GM21367 (cell line): ENCODE measurements around the gene GOPC.

Experiments
- ATAC-seq: cut with Tn5 transposase; IDR thresholded peaks from one replicate; pipeline ENCODE4 v1.9.1; 2021; ENCODE audit not compliant: unreplicated experiment

Gene GOPC

GRCh38 chr6:117550078-117550600, 52.2 kb downstream of the GOPC start:
- ATAC-seq = no peak

- ATAC-seq = no peak
Observed at GRCh38 chr6:117549611-117550010, 52.7 kb downstream of the GOPC start.

DNA sequence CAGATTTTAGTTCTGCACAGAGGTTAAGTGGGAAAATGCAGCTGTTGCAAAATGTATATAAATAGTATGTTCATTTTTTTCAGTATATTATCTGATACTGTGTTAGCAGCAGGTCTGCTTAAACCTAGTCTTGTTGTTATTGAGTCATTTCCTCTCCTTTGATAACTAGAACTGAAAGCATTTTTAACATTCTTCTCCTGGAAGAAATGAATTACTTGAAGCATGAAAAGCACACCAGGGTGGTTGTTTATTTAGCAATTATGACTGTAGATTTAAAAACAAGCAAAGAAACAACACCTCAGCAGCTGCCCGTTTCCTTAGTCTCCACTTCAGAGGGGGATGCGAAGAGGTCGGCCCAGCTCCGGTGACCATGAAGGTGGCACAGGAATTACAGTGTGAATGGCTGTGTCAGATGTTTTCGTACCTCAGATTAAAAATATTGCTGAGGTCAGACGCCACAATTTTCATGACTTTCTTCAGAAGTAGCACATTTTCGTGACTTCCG, 53.5 kb downstream of the GOPC start:
- ATAC-seq = no peak

DNA sequence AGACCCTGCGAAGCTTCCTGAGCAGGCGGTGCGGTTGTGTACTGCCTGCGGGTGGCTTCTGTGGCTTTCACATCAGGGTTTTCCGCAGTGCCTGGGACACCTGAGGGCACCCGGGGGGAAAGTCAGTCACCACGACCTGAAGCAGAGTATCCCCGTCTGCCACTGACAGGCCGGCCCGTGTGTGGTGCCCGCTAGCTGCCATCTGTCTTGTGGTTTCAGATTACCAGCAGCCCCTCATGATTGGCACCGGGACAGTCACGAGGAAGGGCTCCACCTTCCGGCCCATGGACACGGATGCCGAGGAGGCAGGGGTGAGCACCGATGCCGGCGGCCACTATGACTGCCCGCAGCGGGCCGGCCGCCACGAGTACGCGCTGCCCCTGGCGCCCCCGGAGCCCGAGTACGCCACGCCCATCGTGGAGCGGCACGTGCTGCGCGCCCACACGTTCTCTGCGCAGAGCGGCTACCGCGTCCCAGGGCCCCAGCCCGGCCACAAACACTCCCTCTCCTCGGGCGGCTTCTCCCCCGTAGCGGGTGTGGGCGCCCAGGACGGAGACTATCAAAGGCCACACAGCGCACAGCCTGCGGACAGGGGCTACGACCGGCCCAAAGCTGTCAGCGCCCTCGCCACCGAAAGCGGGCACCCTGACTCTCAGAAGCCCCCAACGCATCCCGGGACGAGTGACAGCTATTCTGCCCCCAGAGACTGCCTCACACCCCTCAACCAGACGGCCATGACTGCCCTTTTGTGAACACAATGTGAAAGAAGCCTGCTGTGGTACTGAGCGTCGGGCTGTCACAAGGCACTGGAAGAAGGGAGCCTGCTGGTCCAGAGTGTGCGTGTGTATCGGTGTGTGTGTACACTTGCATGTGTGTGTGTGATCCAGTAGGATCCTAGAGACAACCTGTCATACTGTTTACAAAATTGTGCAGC, 54.4 kb downstream of the GOPC start:
- ATAC-seq = peak; percentile 67

- ATAC-seq = no peak
Observed at GRCh38 chr6:117546674-117547073, 55.6 kb downstream of the GOPC start.

DNA sequence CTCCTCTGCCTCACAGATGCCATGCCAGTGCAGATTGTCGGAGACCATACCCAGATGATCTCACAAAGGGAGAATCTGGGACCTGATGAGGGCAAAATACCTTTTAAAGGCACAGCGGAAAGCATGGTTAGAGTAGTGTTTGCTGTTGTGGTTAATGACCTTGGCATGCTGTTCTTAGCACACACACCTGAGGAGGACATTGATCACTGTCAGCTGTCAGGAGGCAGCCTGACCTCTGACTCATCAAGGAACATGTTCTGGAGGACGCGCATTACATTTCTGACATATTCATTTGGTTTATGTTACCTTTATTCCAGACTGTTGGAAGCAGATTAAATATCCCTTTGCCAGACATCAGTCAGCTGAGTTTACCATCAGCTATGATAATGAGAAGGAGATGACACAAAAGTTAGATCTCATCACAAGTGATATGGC, 57.1 kb downstream of the GOPC start:
- ATAC-seq = no peak

DNA sequence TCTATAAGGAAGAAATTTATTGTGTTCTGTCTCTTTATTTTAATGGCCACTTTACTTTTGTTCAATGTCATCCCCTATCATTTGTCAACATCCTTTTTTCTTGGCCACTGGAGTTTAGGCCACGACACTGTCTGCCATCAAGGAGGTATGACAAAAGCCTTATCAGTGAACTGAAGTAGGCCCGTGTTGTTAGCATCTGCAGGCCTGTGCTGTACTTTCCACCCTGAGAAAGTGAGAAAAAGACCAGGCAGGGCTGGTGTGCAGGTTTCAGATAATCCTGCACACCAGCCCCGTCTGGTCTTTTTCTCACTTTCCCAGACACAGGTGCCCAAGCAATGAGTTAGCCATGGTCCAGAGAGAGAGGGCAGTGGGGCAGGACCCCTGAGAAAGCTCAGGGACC, 57.6 kb downstream of the GOPC start:
- no peak for ATAC-seq

DNA sequence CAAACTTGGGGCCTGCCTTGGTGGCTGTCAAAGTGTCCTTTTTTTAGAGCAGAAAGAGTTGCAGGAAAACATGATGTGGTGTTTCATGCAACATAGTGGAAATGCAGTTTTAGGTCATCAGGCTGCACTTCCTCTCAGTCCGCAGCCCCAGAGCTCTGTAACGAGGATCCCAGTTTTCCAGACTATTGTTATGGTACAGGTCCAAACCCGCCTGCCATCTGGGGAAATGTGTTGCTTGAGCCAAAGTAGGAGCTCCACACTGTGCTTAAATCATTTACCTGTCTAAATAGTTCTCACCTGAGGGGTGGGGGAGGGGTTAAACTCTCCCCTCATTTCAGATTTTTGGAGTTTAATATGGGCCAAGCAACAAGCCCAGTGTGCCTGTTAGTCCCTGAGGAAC, 59.8 kb downstream of the GOPC start:
- ATAC-seq = no peak

DNA sequence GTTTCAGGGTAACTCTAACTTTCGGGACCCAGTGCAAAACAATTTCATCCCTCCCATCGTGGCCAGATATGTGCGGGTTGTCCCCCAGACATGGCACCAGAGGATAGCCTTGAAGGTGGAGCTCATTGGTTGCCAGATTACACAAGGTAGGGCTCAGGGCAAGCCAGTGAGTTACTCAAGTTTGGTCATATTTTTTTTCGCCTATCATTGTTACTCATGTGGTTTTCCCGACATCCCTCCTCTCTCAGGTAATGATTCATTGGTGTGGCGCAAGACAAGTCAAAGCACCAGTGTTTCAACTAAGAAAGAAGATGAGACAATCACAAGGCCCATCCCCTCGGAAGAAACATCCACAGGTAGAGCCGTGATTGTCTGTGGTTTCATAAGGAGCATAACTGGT, 61.6 kb downstream of the GOPC start:
- ATAC-seq = no peak

DNA sequence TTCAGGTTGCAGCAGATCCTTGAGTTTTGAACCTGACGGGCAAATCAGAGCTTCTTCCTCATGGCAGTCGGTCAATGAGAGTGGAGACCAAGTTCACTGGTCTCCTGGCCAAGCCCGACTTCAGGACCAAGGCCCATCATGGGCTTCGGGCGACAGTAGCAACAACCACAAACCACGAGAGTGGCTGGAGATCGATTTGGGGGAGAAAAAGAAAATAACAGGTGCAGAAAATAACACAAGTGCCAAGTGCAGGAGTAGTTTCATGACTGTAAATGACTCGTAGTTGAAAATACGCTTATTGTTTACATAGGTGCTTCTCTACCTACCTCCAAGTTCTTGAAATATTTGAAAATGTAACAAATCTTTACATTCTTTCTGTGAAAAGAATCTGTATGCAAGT, 63.7 kb downstream of the GOPC start:
- no peak for ATAC-seq

GRCh38 chr6:117536317-117536716, 66.0 kb downstream of the GOPC start:
- ATAC-seq = no peak

DNA sequence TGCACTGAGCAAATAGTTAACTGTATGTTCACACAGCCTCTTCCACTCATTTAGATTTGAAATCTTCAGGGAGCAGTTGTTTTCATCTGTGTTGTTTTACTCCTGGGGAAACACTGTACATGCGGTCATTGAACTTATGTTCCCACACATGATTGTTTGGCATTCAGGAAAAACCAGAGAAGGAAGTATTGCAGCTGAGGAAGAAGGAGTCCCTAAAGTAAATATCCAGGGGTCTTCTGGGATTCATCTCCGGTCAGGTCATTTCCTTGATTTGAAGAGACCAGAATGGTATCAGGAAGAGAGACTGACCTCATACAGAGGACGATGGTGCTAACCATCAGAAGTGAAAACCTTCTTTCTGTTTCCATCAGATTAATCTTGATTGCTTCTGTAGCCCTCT, 67.3 kb downstream of the GOPC start:
- no peak for ATAC-seq

DNA sequence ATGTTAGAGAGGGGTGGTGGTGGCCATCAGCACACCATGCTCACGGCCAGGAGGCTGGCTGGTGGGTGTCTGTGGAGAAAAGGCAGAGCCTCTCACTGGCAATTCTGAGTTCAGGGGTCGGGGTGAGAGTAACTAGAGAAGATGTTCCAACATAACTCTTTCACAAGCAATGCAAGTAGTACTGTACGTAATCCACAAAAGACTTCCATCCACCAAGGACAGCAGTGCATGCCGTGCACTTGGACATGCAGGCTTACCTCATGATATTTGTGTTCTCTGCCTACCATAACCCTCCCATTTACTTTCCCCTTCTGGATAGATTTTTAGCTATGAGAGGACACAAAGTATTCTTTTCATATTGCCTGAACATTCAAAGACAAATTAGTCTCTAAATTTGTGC, 68.5 kb downstream of the GOPC start:
- no peak for ATAC-seq

- ATAC-seq = no peak
Observed at GRCh38 chr6:117531809-117532725, 70.2 kb downstream of the GOPC start.

DNA sequence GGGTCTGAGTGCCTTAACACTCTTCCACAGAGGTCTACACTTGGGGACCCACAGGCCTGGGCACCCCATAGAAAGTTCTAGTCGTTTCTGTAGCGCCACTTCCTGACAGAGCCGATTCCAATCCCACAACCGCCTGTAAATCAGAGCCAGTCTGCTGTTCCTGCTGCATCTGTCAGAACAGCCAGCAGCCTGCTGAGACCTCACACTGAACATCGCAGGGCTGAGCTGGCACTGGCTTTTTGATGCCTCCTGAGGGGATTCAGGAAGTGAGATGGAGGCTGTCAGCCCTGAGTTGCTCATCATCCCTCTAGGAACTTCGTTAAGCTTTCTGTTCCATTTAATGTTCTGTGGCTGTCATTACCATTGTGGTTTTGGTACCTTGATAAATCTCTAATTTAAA, 71.0 kb downstream of the GOPC start:
- no peak for ATAC-seq

DNA sequence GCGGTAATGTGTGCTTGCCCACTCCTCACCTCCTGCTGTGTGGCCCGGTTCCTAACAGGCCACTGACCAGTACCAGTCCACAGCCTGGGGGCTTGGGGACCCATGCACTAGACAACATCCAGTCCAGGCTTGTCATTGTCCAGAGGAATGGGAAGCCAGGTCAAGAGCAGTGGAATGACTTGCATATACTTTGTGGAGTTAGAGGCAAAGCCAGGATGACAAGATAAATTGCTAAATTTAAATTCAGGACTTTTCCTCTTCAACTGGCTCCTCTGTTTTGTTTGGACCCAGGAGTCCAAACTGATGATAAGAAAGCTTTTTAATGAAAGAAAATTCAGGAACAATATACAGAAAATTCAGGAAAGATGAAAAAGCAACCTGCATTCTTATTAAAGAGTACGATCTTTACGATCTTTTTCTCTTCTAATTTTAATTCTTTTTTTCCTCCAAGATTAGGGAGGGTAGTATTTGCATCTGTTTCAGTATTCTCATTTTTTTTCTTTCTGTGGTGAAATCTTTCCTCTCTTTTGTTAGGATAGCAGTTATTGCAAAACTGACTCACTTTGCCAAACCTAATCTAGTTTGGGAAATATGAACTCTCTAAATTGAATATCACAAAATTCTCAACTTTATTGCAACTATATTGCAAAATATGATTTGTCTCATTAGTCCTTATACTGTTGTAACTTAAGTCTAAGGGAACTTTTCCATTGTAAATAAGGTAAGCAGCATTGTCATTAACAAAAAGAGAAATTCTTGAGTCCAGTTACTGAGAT, 71.7 kb downstream of the GOPC start:
- ATAC-seq = no peak

DNA sequence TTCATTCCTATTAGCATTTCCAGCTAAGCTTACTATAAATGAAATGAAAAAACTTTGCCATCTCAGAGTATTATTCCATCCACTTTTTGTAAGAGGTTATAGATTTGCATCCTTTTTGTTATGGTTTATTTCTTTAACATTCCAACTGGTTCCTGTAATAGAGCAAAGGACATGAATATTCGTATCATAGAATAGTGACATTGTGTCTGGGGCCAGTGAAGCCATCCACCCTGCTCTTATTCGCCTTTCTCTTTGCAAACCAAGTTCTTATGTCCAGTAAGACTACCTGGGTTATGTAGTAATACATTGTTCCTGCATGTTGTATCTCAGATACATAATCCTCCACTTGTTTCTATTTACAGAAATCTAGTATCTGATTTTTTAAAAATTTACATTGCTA, 76.7 kb downstream of the GOPC start:
- ATAC-seq = no peak

GRCh38 chr6:117521791-117522502, 80.4 kb downstream of the GOPC start:
- ATAC-seq = no peak

DNA sequence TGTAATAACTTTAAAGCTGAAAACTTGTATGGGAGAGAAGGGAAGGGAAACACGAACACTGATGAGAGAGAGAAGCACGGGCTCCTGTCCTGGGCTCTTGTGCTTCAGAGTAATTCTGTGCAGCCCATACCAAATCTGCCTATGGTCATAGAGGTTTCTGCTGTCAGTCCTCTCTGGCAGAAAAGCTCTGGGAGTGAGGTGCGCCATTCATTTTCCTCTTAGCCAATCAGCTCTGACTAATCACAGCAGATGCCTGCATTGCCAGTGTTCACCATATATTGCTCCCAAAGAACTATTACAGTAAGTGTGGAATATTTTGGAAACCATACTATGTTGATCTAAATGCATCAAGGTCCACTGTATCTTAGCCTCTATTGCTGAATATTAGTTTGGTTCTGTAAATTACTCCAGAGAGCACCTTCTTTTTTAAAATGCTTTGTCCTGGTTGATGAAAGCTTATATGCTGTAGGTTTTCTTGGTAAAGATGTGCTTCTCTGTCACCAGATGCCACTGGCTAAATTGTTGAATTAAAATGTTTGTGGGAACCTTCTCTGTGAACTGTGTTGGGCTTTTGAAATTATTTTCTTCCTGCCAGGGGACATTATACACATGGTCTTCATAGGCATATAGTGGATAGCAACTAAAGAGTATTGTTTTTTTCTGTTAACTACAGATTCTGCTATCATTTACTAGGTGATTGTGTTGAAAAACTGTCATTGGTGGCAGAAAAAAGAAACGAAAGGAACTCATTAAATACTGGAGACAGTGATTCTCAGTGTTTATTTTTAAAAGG, 81.5 kb downstream of the GOPC start:
- no peak for ATAC-seq
